Astrocyte (in vitro differentiated cells and primary cell): Measurements from ENCODE around the gene OBP2B. TPM values are rescaled to one million over a fixed set of nuclear protein-coding genes. Genes with fewer than 3 reads are reported as not detected.

Source experiments
- DNase-seq: peaks from one replicate; pipeline ENCODE4 v3.0.0-alpha.2; 2010; ENCODE audit warnings: low read depth
- FAIRE-seq: peaks from 2 replicates; lab custom pipeline; 2011; peaks lifted over from hg19 to GRCh38; lab: Jason Lieb, UNC
- H2AFZ ChIP-seq: 2 replicates; pipeline ENCODE4 v1.6.0; 2012; ENCODE audit warnings: low read depth, low read length, inconsistent platforms
- H3K27ac ChIP-seq: 2 replicates; pipeline ENCODE4 v1.5.1; 2011; ENCODE audit warnings: low read depth, low read length, inconsistent platforms
- H3K27me3 ChIP-seq: 2 replicates; pipeline ENCODE4 v1.6.0; 2011; ENCODE audit warnings: low read length, inconsistent platforms; ENCODE audit not compliant: insufficient read depth
- H3K36me3 ChIP-seq: 2 replicates; pipeline ENCODE4 v1.5.1; 2011; ENCODE audit warnings: low read length, inconsistent platforms; ENCODE audit not compliant: insufficient read depth
- H3K4me1 ChIP-seq: 2 replicates; pipeline ENCODE4 v1.5.1; 2011; ENCODE audit warnings: low read length, inconsistent platforms; ENCODE audit not compliant: insufficient read depth
- H3K4me2 ChIP-seq: 2 replicates; pipeline ENCODE4 v1.6.0; 2012; ENCODE audit warnings: low read length, inconsistent platforms
- H3K4me3 ChIP-seq: 2 replicates; pipeline ENCODE4 v1.5.1; 2011; ENCODE audit warnings: low read depth, mild to moderate bottlenecking, low read length, inconsistent platforms; ENCODE audit not compliant: insufficient read depth
- H3K79me2 ChIP-seq: 2 replicates; pipeline ENCODE4 v1.6.0; 2012; ENCODE audit warnings: mild to moderate bottlenecking, low read length, inconsistent platforms; ENCODE audit not compliant: insufficient read depth
- H3K9ac ChIP-seq: 2 replicates; pipeline ENCODE4 v1.6.0; 2012; ENCODE audit warnings: mild to moderate bottlenecking, low read length, inconsistent platforms
- H3K9me3 ChIP-seq: 2 replicates; pipeline ENCODE4 v1.5.1; 2012; ENCODE audit warnings: low read depth, mild to moderate bottlenecking, low read length, inconsistent platforms; ENCODE audit not compliant: insufficient read depth
- H4K20me1 ChIP-seq: 2 replicates; pipeline ENCODE4 v1.6.0; 2012; ENCODE audit warnings: low read length, inconsistent platforms; ENCODE audit not compliant: insufficient read depth
- H3K27ac Mint-ChIP-seq: one replicate; pipeline ENCODE4 v1.8.0; 2021; ENCODE audit warnings: mild to moderate bottlenecking, mixed read lengths; ENCODE audit not compliant: unreplicated experiment
- H3K27me3 Mint-ChIP-seq: one replicate; pipeline ENCODE4 v1.8.0; 2021; ENCODE audit warnings: low read depth, mixed read lengths; ENCODE audit not compliant: unreplicated experiment
- H3K36me3 Mint-ChIP-seq: one replicate; pipeline ENCODE4 v1.8.0; 2021; ENCODE audit warnings: low read depth, mixed read lengths; ENCODE audit not compliant: unreplicated experiment
- H3K4me1 Mint-ChIP-seq: one replicate; pipeline ENCODE4 v1.8.0; 2021; ENCODE audit warnings: low read depth, mixed read lengths; ENCODE audit not compliant: unreplicated experiment
- H3K4me3 Mint-ChIP-seq: one replicate; pipeline ENCODE4 v1.8.0; 2021; ENCODE audit warnings: mild to moderate bottlenecking, moderate library complexity, mixed read lengths; ENCODE audit not compliant: unreplicated experiment
- H3K9me3 Mint-ChIP-seq: one replicate; pipeline ENCODE4 v1.8.0; 2021; ENCODE audit warnings: mild to moderate bottlenecking, mixed read lengths; ENCODE audit not compliant: unreplicated experiment
- CTCF ChIP-seq: IDR thresholded peaks from 2 replicates; pipeline ENCODE4 v1.5.1; 2011; ENCODE audit warnings: low read depth, mild to moderate bottlenecking, inconsistent platforms, low read length, moderate library complexity; ENCODE audit not compliant: insufficient read depth
- EZH2 ChIP-seq: IDR thresholded peaks from 2 replicates; pipeline ENCODE4 v1.6.1; 2012; ENCODE audit warnings: mild to moderate bottlenecking, low read length, inconsistent platforms; ENCODE audit not compliant: insufficient read depth
- total RNA-seq: library from RNA; stranded (reverse); gene quantifications from 2 replicates; pipeline ENCODE4 v1.2.1, GENCODE V29; 2021

Gene OBP2B
- total RNA-seq, 1 donor from 2014 or later, result not detected

DNA sequence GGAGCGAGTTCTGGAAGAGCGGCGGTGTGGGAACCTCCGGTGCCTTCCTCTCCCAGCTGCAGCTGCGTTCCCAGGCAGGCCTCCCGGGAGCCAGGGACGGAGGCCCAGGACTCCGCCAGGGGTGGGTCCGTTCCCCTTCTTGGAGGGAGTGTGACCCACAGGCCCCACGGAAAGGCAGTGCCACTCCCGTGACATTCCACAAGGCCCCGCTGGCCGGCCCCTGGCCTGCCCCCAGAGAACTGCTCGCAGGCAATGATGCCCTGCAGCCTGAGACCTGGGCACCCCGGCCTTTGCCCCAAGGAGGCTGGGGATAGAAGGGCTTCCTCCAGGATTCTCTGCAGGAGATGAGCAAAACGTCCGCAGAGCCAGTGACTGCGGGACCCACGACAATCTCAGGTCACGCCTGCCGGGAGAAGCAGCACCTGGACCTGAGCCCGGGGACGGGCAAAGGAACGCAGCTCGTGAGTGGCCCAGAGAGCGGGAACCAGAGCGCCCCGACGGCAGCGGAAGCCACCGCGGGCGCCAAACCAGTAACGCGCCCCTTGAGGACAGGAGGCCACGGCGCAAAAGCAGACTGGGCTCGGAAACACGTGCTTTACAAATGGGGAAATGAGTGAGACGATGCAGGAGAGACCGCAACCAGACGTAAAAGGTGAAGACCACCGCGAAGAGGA, 9.3 kb downstream of the OBP2B start:
- FAIRE-seq, result no peak
- no peak overlapping the region for H3K27ac Mint-ChIP-seq

GRCh38 chr9:133195029-133195428, 14.0 kb downstream of the OBP2B start:
- TF ChIP-seq EZH2 (no peak), CTCF (no peak)
- no peaks in the 10 kb centered on the region for H4K20me1 ChIP-seq
- H3K27me3 Mint-ChIP-seq, result peaks cover 27% of the 10 kb centered on the region
- peaks cover 3% of the 10 kb centered on the region for H3K9me3 Mint-ChIP-seq
- no peaks in the 10 kb centered on the region for H3K9me3 ChIP-seq
- no peak overlapping the region for H3K9ac ChIP-seq
- H3K27me3 ChIP-seq, result peaks cover 5% of the 10 kb centered on the region
- no peaks in the 10 kb centered on the region for H3K4me1 Mint-ChIP-seq
- no peak overlapping the region for H3K4me3 Mint-ChIP-seq
- no peak overlapping the region for H3K27ac ChIP-seq
- H3K4me3 ChIP-seq, result no peak overlapping the region
- H3K4me1 ChIP-seq, result no peaks in the 10 kb centered on the region
- no peak for DNase-seq
- H3K79me2 ChIP-seq, result no peaks in the 10 kb centered on the region
- H3K36me3 Mint-ChIP-seq, result no peaks in the 10 kb centered on the region
- FAIRE-seq, result no peak
- H3K4me2 ChIP-seq, result no peak overlapping the region
- H2AFZ ChIP-seq, result no peak overlapping the region
- H3K27ac Mint-ChIP-seq, result no peak overlapping the region
- H3K36me3 ChIP-seq, result no peaks in the 10 kb centered on the region

More for the DNA sequence above, 9.3 kb downstream of the OBP2B start:
- Mint-ChIP-seq H3K27me3 (peaks cover 49% of the 10 kb centered on the region), H3K4me1 (no peaks in the 10 kb centered on the region), H3K9me3 (no peaks in the 10 kb centered on the region), H3K4me3 (no peak overlapping the region), H3K36me3 (no peaks in the 10 kb centered on the region)
- no peaks in the 10 kb centered on the region for H3K79me2 ChIP-seq
- H4K20me1 ChIP-seq, result no peaks in the 10 kb centered on the region
- H3K9me3 ChIP-seq, result no peaks in the 10 kb centered on the region
- H3K27ac ChIP-seq, result no peak overlapping the region
- DNase-seq, result no peak
- H3K4me2 ChIP-seq, result no peak overlapping the region
- H3K27me3 ChIP-seq, result peaks cover 5% of the 10 kb centered on the region
- no peaks in the 10 kb centered on the region for H3K4me1 ChIP-seq
- H3K4me3 ChIP-seq, result no peak overlapping the region
- no peak overlapping the region for H2AFZ ChIP-seq
- H3K36me3 ChIP-seq, result no peaks in the 10 kb centered on the region
- TF ChIP-seq EZH2 (no peak), CTCF (no peak)
- no peak overlapping the region for H3K9ac ChIP-seq

DNA sequence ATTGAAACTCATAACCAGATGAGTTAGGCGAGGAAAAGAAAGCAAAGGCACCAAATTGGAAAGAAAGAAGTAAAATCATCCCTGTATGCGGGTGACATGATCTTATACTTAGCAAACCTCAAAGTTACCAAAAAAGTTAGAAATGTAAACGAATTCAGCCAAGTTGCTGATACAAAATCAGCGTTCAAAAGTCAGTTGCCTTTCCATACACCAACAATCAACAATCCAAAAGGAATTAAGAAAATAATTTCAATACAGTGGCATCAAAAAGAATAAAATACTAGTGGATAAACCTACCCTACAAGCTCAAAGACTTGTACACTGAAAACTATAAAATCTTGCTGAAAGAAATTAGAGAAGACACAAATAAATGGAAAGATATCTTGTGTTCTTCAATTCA, 14.5 kb downstream of the OBP2B start:
- Mint-ChIP-seq H3K4me3 (no peak overlapping the region), H3K9me3 (peaks cover 3% of the 10 kb centered on the region), H3K27me3 (peaks cover 27% of the 10 kb centered on the region), H3K4me1 (no peaks in the 10 kb centered on the region), H3K36me3 (no peaks in the 10 kb centered on the region), H3K27ac (no peak overlapping the region)
- H3K4me1 ChIP-seq, result no peaks in the 10 kb centered on the region
- H4K20me1 ChIP-seq, result no peaks in the 10 kb centered on the region
- H3K9ac ChIP-seq, result no peak overlapping the region
- no peak overlapping the region for H3K27ac ChIP-seq
- no peaks in the 10 kb centered on the region for H3K9me3 ChIP-seq
- H3K4me3 ChIP-seq, result no peak overlapping the region
- no peak for FAIRE-seq
- H3K27me3 ChIP-seq, result peaks cover 2% of the 10 kb centered on the region
- no peak overlapping the region for H3K4me2 ChIP-seq
- no peak for DNase-seq
- no peaks in the 10 kb centered on the region for H3K36me3 ChIP-seq
- no peak overlapping the region for H2AFZ ChIP-seq
- H3K79me2 ChIP-seq, result no peaks in the 10 kb centered on the region
- TF ChIP-seq CTCF (no peak), EZH2 (no peak)
